Heart left ventricle (tissue), 16 donors: ENCODE measurements around the gene LHFPL3. TPM values are rescaled to one million over a fixed set of nuclear protein-coding genes. Genes with fewer than 3 reads are reported as not detected.
A peak's percentile ranks its signal among the peaks of the same experiment; 100 is the strongest.

Experiments used
- ATAC-seq, 4 donors: fragments of 200-7000 bp; cut with Tn5 transposase; one replicate each; pipeline ENCODE4 v1.9.1; 2020 to 2022; ENCODE audit warnings: moderate library complexity in 4 of 4, mild to moderate bottlenecking in 3 of 4, moderate number of reproducible peaks in 1 of 4
- DNase-seq, 5 donors: peaks; one replicate each; pipeline ENCODE4 v3.0.0-alpha.2; 2020
- H3K27ac ChIP-seq, 12 donors: fragments of 200-600 bp; sonication (generic) in 4 of 12; one replicate each; pipeline versions ENCODE4 v1.5.0 to v1.8.0; 2016 to 2022; ENCODE audit warnings: mild to moderate bottlenecking in 2 of 12
- H3K27me3 ChIP-seq, 9 donors: fragments of 200-600 bp; sonication (generic) in 2 of 9; one replicate each; pipeline versions ENCODE4 v1.5.1 to v1.8.0; 2016 to 2022; ENCODE audit warnings: mild to moderate bottlenecking in 3 of 9
- H3K36me3 ChIP-seq, 9 donors: fragments of 200-600 bp; sonication (generic) in 2 of 9; one replicate each; pipeline versions ENCODE4 v1.5.0 to v1.8.0; 2018 to 2022; ENCODE audit warnings: mild to moderate bottlenecking in 2 of 9
- H3K4me1 ChIP-seq, 12 donors: fragments of 200-600 bp; sonication (generic) in 4 of 12; one replicate each; pipeline versions ENCODE4 v1.5.0 to v1.8.0; 2016 to 2022; ENCODE audit warnings: mild to moderate bottlenecking in 3 of 12
- H3K4me3 ChIP-seq, 12 donors: fragments of 200-600 bp; sonication (generic) in 4 of 12; one replicate each; pipeline versions ENCODE4 v1.5.0 to v1.8.0; 2017 to 2022; ENCODE audit warnings: mild to moderate bottlenecking in 9 of 12, moderate library complexity in 4 of 12
- H3K9me3 ChIP-seq, 12 donors: fragments of 200-600 bp; sonication (generic) in 4 of 12; one replicate each; pipeline versions ENCODE4 v1.5.0 to v1.8.0; 2016 to 2022; ENCODE audit warnings: mild to moderate bottlenecking in 1 of 12
- POLR2A ChIP-seq, 2 donors: fragments of 450-650 bp; IDR thresholded peaks; one replicate each; pipeline ENCODE4 v1.6.1; 2017; ENCODE audit warnings: antibody characterized with exemption in 2 of 2, mild to moderate bottlenecking in 2 of 2, moderate library complexity in 2 of 2
- WGBS, 4 donors: extraction: QIAGEN DNeasy Blood & Tissue Kit in 2 of 4; methylation state at CpG; one replicate each; pipeline versions ENCODE4 v1.1.5 to v1.1.7; 2013 to 2018; 5-methylcytosine and 5-hydroxymethylcytosine counted together
- intact Hi-C, 10 donors: fragments of 100-400 bp; cut with DNase I; formaldehyde crosslinking; loops; one replicate each; pipeline versions ENCODE4 v1.11.1 to v1.14.2; 2022
- polyA plus RNA-seq, 2 donors: library from polyadenylated mRNA; stranded (reverse); fragments of 200-250 nt; gene quantifications; one replicate each; pipeline ENCODE4 v1.2.3, GENCODE V29; 2013
- total RNA-seq, 9 donors: library from RNA; depleted of rRNA in 2 of 9; stranded (reverse); fragments of >200 nt in 2 of 9; fragmentation: NEBNext Ultra II Directional in 3 of 9; extraction: Animal tissue kit (Norgen Biotek cat#: 25700) in 3 of 9; gene quantifications; one replicate each; pipeline versions ENCODE4 v1.1.0 to v1.2.4, GENCODE V29; 2016 to 2023
- TF ChIP-seq, protein P1 (sequence below), 12 donors: fragments of 200-600 bp; sonication (generic) in 4 of 12; IDR thresholded peaks; one replicate each; pipeline versions ENCODE4 v1.5.0 to v1.8.0; 2018 to 2022; ENCODE audit warnings: antibody characterized with exemption in 12 of 12, mild to moderate bottlenecking in 5 of 12
- donor health status: ischemic (EF 13 %, LVEDD 7.1; RV severe dilation, severe dysfunction).
- donor health status: healthy with polysubstance abuse.
- donor health status: DM: no; HTN: yes; CAD: no.
- donor health status: DM: no; HTN: no; CAD: no.
- donor health status: ischemic (EF 25% LVEDD 6.9; RV normal size, moderate dysfunction).
- donor health status: ischemic (EF 25% LVEDD 5.7; RV mildly dilated, moderate dysfunction).
- donor health status: healthy.
- donor health status: DM: yes; HTN: yes; CAD: no.
- donor health status: ischemic (EF 35%, LVEDD 5.7; RV mildly dilated, moderate dysfunction).
- donor health status: nonischemic (EF 11% LVEDD 7.7; RV severe dilation, severe dysfunction).
- donor health status: DM: yes; HTN: yes; CAD: no.
- donor health status: PGD.
- donor health status: ischemic (EF 29% LVEDD 5.4; RV normal size, mild dysfunction).
- donor health status: nonischemic (EF 23%, LVEDD 6.1; RV moderate dilation, normal function).

LHFPL3 gene
- total and polyA plus RNA-seq, 11 donors = not detected

DNA sequence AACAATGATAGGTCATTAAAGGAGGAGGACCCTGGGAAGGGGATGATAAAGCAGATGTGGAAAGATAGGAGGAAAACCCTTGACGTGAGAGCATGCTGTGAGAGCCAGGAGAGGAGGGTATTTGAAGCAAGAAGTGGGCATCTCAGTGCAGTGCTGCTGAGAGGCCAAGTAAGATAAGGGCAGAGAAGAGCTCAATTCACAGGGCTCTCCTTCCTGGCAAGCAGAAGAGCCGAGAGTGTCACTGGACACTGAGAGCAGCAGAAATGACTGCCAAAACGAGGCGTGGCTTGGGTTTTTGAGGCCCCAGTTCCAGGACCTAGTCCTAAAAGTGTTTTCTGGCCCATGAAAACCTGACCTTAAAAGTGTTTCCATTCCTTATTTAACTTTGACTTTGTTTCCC, 213.5 kb downstream of the LHFPL3 start:
- Histone ChIP-seq H3K9me3 (no peaks in the 10 kb centered on the region), H3K27ac (no peak overlapping the region), H3K36me3 (no peaks in the 10 kb centered on the region), H3K27me3 (no peaks in the 10 kb centered on the region), H3K4me1 (peaks cover 0 to 6% (median 0%) of the 10 kb centered on the region in 12 donors), H3K4me3 (no peak overlapping the region)
- no peak for TF ChIP-seq POLR2A (IDR thresholded peaks at IDR 0.05)
- no peak for DNase-seq
- WGBS, 4 donors = 38 to 49% (median 40%) methylated on average over 4 of the region's 4 CpGs
- intact Hi-C loops = no loop called here
- no peak for ATAC-seq

DNA sequence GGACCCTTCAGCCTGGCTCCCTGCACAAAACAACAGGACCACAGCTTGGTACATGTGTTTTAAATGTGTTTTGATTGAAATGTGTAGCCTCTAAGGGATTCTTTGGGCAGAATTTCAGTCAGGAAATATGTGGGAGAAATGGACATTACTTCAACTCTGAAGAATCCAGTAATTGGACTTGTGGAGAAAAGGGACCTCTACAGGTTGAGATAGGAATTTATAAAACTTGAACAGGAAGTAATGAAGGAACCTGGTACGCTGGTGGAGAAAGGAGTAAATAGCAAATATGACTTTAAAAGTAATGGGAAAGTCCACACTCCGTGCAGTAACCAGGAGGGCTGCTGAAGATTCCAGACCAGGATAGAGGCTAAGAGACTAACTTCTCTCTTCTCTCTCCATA, 220.5 kb downstream of the LHFPL3 start:
- H3K36me3 ChIP-seq = no peaks in the 10 kb centered on the region
- intact Hi-C loops = no loop called here
- WGBS, 4 donors = 24 to 42% (median 29%) methylated on average over 2 of the region's 2 CpGs
- no peaks in the 10 kb centered on the region for H3K9me3 ChIP-seq
- TF ChIP-seq POLR2A (IDR thresholded peaks at IDR 0.05) = no peak
- TF ChIP-seq, protein P1, sequence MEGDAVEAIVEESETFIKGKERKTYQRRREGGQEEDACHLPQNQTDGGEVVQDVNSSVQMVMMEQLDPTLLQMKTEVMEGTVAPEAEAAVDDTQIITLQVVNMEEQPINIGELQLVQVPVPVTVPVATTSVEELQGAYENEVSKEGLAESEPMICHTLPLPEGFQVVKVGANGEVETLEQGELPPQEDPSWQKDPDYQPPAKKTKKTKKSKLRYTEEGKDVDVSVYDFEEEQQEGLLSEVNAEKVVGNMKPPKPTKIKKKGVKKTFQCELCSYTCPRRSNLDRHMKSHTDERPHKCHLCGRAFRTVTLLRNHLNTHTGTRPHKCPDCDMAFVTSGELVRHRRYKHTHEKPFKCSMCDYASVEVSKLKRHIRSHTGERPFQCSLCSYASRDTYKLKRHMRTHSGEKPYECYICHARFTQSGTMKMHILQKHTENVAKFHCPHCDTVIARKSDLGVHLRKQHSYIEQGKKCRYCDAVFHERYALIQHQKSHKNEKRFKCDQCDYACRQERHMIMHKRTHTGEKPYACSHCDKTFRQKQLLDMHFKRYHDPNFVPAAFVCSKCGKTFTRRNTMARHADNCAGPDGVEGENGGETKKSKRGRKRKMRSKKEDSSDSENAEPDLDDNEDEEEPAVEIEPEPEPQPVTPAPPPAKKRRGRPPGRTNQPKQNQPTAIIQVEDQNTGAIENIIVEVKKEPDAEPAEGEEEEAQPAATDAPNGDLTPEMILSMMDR (IDR thresholded peaks at IDR 0.05) = no peak
- H3K27ac ChIP-seq = no peak overlapping the region
- ATAC-seq (no peak), DNase-seq (no peak)
- no peaks in the 10 kb centered on the region for H3K4me1 ChIP-seq
- no peaks in the 10 kb centered on the region for H3K27me3 ChIP-seq
- H3K4me3 ChIP-seq = no peak overlapping the region

DNA sequence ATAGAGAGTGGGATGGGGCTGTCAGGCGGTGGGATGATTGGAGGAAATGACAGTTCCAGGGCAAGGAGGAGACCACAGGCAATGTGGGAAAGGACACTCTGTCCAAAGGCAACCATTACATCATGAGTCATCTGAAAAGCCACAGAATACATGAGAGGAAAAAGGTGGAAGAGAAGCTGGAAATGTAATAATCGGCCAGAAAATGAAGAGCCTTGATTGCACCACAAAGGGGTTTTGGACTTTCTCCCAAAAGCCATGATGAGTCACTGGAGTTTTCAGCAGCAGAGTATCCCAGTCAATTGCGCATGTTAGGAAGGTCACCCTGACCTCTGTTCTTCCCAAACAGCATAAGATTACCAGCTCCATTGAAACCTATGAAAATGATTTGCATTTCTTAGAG, 222.0 kb downstream of the LHFPL3 start:
- 73 to 82% (median 77%) methylated on average over 3 of the region's 3 CpGs for WGBS, 4 donors
- DNase-seq (no peak), ATAC-seq (no peak)
- intact Hi-C loops = no loop called here
- no peak overlapping the region for H3K4me3 ChIP-seq
- H3K4me1 ChIP-seq = no peaks in the 10 kb centered on the region
- H3K27me3 ChIP-seq = no peaks in the 10 kb centered on the region
- TF ChIP-seq, protein P1 (IDR thresholded peaks at IDR 0.05) = no peak
- no peak for TF ChIP-seq POLR2A (IDR thresholded peaks at IDR 0.05)
- H3K9me3 ChIP-seq = peaks cover 0 to 3% (median 0%) of the 10 kb centered on the region in 12 donors
- no peak overlapping the region for H3K27ac ChIP-seq
- no peaks in the 10 kb centered on the region for H3K36me3 ChIP-seq

- intact Hi-C loops = no loop called here
- peaks cover 0 to 3% (median 0%) of the 10 kb centered on the region in 12 donors for H3K9me3 ChIP-seq
- H3K4me1 ChIP-seq = no peaks in the 10 kb centered on the region
- no peak for DNase-seq
- 45 to 75% (median 56%) methylated on average over 1 of the region's 1 CpG for WGBS, 4 donors
- H3K4me3 ChIP-seq = no peak overlapping the region
- no peak overlapping the region for H3K27ac ChIP-seq
- TF ChIP-seq, protein P1 (IDR thresholded peaks at IDR 0.05) = no peak
- no peak for TF ChIP-seq POLR2A (IDR thresholded peaks at IDR 0.05)
- no peaks in the 10 kb centered on the region for H3K27me3 ChIP-seq
- no peak for ATAC-seq
- no peaks in the 10 kb centered on the region for H3K36me3 ChIP-seq
These were observed 222.8 kb downstream of the LHFPL3 start for GRCh38 chr7:104551226-104551625.

GRCh38 chr7:104552102-104552501, 223.7 kb downstream of the LHFPL3 start:
- ATAC-seq (peak in 1 of 4 donors; percentile 41), DNase-seq (peak in 4 of 5 donors; percentile 7 to 34 (median 24))
- TF ChIP-seq POLR2A (IDR thresholded peaks at IDR 0.05) = no peak
- TF ChIP-seq, protein P1 (IDR thresholded peaks at IDR 0.05) = no peak
- WGBS, 4 donors = 4 to 9% (median 6%) methylated on average over 4 of the region's 4 CpGs
- intact Hi-C loops = no loop called here
- Histone ChIP-seq H3K27me3 (no peaks in the 10 kb centered on the region), H3K4me3 (no peak overlapping the region), H3K4me1 (no peaks in the 10 kb centered on the region), H3K9me3 (peaks cover 0 to 5% (median 0%) of the 10 kb centered on the region in 12 donors), H3K36me3 (no peaks in the 10 kb centered on the region), H3K27ac (no peak overlapping the region)
